IPS-20b (cell line): ENCODE measurements around the gene ATP7A.

Experiments used
- H3K27ac ChIP-seq: one replicate; pipeline ENCODE4 v1.5.1; 2013; ENCODE audit warnings: low read length
- H3K27me3 ChIP-seq: 2 replicates; pipeline ENCODE4 v1.6.1; 2013; ENCODE audit warnings: mild to moderate bottlenecking, low read length, inconsistent platforms; ENCODE audit not compliant: insufficient read depth
- H3K36me3 ChIP-seq: 2 replicates; pipeline ENCODE4 v1.6.1; 2013; ENCODE audit warnings: low read depth, mild to moderate bottlenecking, inconsistent platforms, low read length, moderate library complexity; ENCODE audit not compliant: insufficient read depth
- H3K4me1 ChIP-seq: 2 replicates; pipeline ENCODE4 v1.6.1; 2013; ENCODE audit warnings: mild to moderate bottlenecking, control low read depth, inconsistent platforms, low read length, moderate library complexity; ENCODE audit not compliant: insufficient read depth
- H3K4me3 ChIP-seq: 2 replicates; pipeline ENCODE4 v1.5.1; 2013; ENCODE audit warnings: mild to moderate bottlenecking, low read length, inconsistent platforms
- H3K9ac ChIP-seq: 2 replicates; pipeline ENCODE4 v1.6.1; 2013; ENCODE audit warnings: low read depth, mild to moderate bottlenecking, inconsistent platforms, low read length, moderate library complexity
- H3K9me3 ChIP-seq: 2 replicates; pipeline ENCODE4 v1.6.1; 2013; ENCODE audit warnings: mild to moderate bottlenecking, low read depth, low read length, inconsistent platforms; ENCODE audit not compliant: insufficient read depth

The ATP7A gene

GRCh38 chrX:77977518-77977917 lies 67.0 kb downstream of the ATP7A start:
- Histone ChIP-seq H3K27me3 (no peaks in the 10 kb centered on the region), H3K4me3 (no peak overlapping the region)

GRCh38 chrX:77979870-77980269 lies 69.4 kb downstream of the ATP7A start:
- H3K4me3 ChIP-seq: no peak overlapping the region
- no peak overlapping the region for H3K27ac ChIP-seq
- no peaks in the 10 kb centered on the region for H3K4me1 ChIP-seq
- no peaks in the 10 kb centered on the region for H3K36me3 ChIP-seq
- H3K9me3 ChIP-seq: no peaks in the 10 kb centered on the region
- H3K27me3 ChIP-seq: no peaks in the 10 kb centered on the region
- no peak overlapping the region for H3K9ac ChIP-seq

More at GRCh38 chrX:77977518-77977917, 67.0 kb downstream of the ATP7A start:
- Histone ChIP-seq H3K9me3 (no peaks in the 10 kb centered on the region), H3K4me1 (no peaks in the 10 kb centered on the region), H3K9ac (no peak overlapping the region), H3K36me3 (no peaks in the 10 kb centered on the region), H3K27ac (no peak overlapping the region)

GRCh38 chrX:78011846-78012245 lies 101.4 kb downstream of the ATP7A start:
- no peaks in the 10 kb centered on the region for H3K9me3 ChIP-seq
- H3K27ac ChIP-seq: no peak overlapping the region
- H3K27me3 ChIP-seq: no peaks in the 10 kb centered on the region
- no peaks in the 10 kb centered on the region for H3K4me1 ChIP-seq
- no peaks in the 10 kb centered on the region for H3K36me3 ChIP-seq
- H3K4me3 ChIP-seq: no peak overlapping the region
- no peak overlapping the region for H3K9ac ChIP-seq

GRCh38 chrX:78019586-78020483 lies 109.3 kb downstream of the ATP7A start:
- H3K27ac ChIP-seq: no peak overlapping the region
- H3K27me3 ChIP-seq: no peaks in the 10 kb centered on the region
- H3K9me3 ChIP-seq: no peaks in the 10 kb centered on the region
- no peaks in the 10 kb centered on the region for H3K4me1 ChIP-seq
- H3K4me3 ChIP-seq: no peak overlapping the region
- no peak overlapping the region for H3K9ac ChIP-seq
- H3K36me3 ChIP-seq: no peaks in the 10 kb centered on the region

GRCh38 chrX:78024349-78025059 lies 114.0 kb downstream of the ATP7A start:
- H3K27me3 ChIP-seq: no peaks in the 10 kb centered on the region
- H3K27ac ChIP-seq: no peak overlapping the region

GRCh38 chrX:78027798-78028197 lies 117.3 kb downstream of the ATP7A start:
- H3K27ac ChIP-seq: no peak overlapping the region
- no peak overlapping the region for H3K9ac ChIP-seq
- no peaks in the 10 kb centered on the region for H3K9me3 ChIP-seq
- H3K36me3 ChIP-seq: no peaks in the 10 kb centered on the region
- no peaks in the 10 kb centered on the region for H3K27me3 ChIP-seq
- H3K4me3 ChIP-seq: no peak overlapping the region
- H3K4me1 ChIP-seq: no peaks in the 10 kb centered on the region

More at GRCh38 chrX:78024349-78025059, 114.0 kb downstream of the ATP7A start:
- Histone ChIP-seq H3K36me3 (no peaks in the 10 kb centered on the region), H3K4me3 (no peak overlapping the region), H3K9me3 (no peaks in the 10 kb centered on the region), H3K9ac (no peak overlapping the region), H3K4me1 (no peaks in the 10 kb centered on the region)

GRCh38 chrX:78029663-78030062 lies 119.2 kb downstream of the ATP7A start:
- no peaks in the 10 kb centered on the region for H3K36me3 ChIP-seq
- no peaks in the 10 kb centered on the region for H3K9me3 ChIP-seq
- H3K4me3 ChIP-seq: no peak overlapping the region
- H3K27me3 ChIP-seq: no peaks in the 10 kb centered on the region
- H3K9ac ChIP-seq: no peak overlapping the region
- H3K27ac ChIP-seq: no peak overlapping the region
- H3K4me1 ChIP-seq: no peaks in the 10 kb centered on the region

GRCh38 chrX:78035061-78035460 lies 124.6 kb downstream of the ATP7A start:
- no peak overlapping the region for H3K27ac ChIP-seq
- no peak overlapping the region for H3K4me3 ChIP-seq
- no peak overlapping the region for H3K9ac ChIP-seq
- no peaks in the 10 kb centered on the region for H3K9me3 ChIP-seq
- no peaks in the 10 kb centered on the region for H3K36me3 ChIP-seq
- no peaks in the 10 kb centered on the region for H3K4me1 ChIP-seq
- H3K27me3 ChIP-seq: no peaks in the 10 kb centered on the region

GRCh38 chrX:78037881-78038280 lies 127.4 kb downstream of the ATP7A start:
- no peaks in the 10 kb centered on the region for H3K36me3 ChIP-seq
- H3K27ac ChIP-seq: no peak overlapping the region
- no peak overlapping the region for H3K9ac ChIP-seq
- no peaks in the 10 kb centered on the region for H3K27me3 ChIP-seq
- H3K9me3 ChIP-seq: no peaks in the 10 kb centered on the region
- H3K4me1 ChIP-seq: no peaks in the 10 kb centered on the region
- H3K4me3 ChIP-seq: no peak overlapping the region

- H3K27me3 ChIP-seq: no peaks in the 10 kb centered on the region
- peaks cover 6% of the 10 kb centered on the region; the same call in 1 of the 2 replicates for H3K4me1 ChIP-seq
- H3K27ac ChIP-seq: no peak overlapping the region
- H3K9ac ChIP-seq: no peak overlapping the region
- no peak overlapping the region for H3K4me3 ChIP-seq
- H3K9me3 ChIP-seq: no peaks in the 10 kb centered on the region
- no peaks in the 10 kb centered on the region for H3K36me3 ChIP-seq
Measured at GRCh38 chrX:78042601-78043000, 132.1 kb downstream of the ATP7A start.

GRCh38 chrX:78046362-78046761 lies 135.9 kb downstream of the ATP7A start:
- Histone ChIP-seq H3K4me3 (no peak overlapping the region), H3K27ac (no peak overlapping the region), H3K9ac (no peak overlapping the region), H3K4me1 (peaks cover 14% of the 10 kb centered on the region; the same call in 1 of the 2 replicates), H3K9me3 (no peaks in the 10 kb centered on the region), H3K36me3 (no peaks in the 10 kb centered on the region), H3K27me3 (no peaks in the 10 kb centered on the region)

- H3K4me3 ChIP-seq: peak overlapping the region; percentile 49; the same call in 1 of the 2 replicates
- peak overlapping the region; percentile 59; the same call in 1 of the 2 replicates for H3K9ac ChIP-seq
- peak overlapping the region; percentile 28 for H3K27ac ChIP-seq
Measured at GRCh38 chrX:78048052-78048451, 137.6 kb downstream of the ATP7A start.

More at GRCh38 chrX:78048052-78048451, 137.6 kb downstream of the ATP7A start:
- Histone ChIP-seq H3K36me3 (no peaks in the 10 kb centered on the region), H3K4me1 (peaks cover 14% of the 10 kb centered on the region; the same call in 1 of the 2 replicates), H3K9me3 (no peaks in the 10 kb centered on the region), H3K27me3 (no peaks in the 10 kb centered on the region)
